Measurements from ENCODE around the gene RSPO4. TPM values are rescaled to one million over a fixed set of nuclear protein-coding genes. Genes with fewer than 3 reads are reported as not detected.

The RSPO4 gene
- total and polyA plus RNA-seq, 2 of the 8 experiments (the other 6 are each of a cell fraction or from before 2014, with no cell fraction given), result 3.4 to 6.4 TPM

DNA sequence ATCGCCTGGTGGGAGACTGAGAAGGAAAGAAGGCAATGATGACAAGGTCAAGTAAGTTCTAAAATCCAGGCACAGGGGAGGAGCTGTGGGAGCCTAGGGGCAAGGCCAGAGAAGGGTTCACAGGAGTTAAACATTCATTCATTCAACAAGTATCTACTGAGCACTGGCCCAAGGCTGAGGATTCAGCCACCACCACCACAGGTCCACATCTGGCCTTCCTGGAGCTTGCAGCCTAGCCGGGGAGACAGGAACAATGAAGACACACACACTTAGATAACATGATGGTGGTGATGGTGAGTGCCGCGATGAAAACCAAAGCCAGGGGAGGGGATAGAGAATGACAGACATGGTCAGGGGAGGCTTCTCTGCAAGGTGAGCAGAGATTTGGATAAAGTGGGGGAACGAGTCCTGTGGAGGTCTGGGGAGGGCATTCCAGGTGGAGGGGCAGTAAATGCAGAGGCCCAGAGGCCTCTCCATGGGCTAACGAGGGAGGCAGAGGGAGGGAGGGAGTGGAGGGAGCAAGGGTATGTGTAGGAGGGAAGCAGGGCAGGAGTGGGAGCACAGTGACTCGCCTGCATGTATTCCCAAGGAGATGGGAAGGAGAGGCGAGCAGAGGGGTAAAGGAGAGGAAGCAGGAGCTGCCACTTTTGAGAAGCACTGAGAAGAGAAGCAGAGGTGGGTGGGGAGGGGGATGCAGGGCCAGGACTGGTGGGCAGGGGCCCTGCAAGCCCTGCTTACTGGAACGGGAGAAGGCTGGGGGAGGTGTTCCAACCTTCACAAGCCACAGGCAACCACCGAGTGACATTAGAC is 10.5 kb upstream of the RSPO4 start (continued):
- no peak for TF ChIP-seq SP2 (IDR thresholded peaks at IDR 0.05; ENCODE audit: low read length)
- TF ChIP-seq, protein P1, sequence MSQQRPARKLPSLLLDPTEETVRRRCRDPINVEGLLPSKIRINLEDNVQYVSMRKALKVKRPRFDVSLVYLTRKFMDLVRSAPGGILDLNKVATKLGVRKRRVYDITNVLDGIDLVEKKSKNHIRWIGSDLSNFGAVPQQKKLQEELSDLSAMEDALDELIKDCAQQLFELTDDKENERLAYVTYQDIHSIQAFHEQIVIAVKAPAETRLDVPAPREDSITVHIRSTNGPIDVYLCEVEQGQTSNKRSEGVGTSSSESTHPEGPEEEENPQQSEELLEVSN (IDR thresholded peaks at IDR 0.05), result no peak
- TF ChIP-seq, protein P2, sequence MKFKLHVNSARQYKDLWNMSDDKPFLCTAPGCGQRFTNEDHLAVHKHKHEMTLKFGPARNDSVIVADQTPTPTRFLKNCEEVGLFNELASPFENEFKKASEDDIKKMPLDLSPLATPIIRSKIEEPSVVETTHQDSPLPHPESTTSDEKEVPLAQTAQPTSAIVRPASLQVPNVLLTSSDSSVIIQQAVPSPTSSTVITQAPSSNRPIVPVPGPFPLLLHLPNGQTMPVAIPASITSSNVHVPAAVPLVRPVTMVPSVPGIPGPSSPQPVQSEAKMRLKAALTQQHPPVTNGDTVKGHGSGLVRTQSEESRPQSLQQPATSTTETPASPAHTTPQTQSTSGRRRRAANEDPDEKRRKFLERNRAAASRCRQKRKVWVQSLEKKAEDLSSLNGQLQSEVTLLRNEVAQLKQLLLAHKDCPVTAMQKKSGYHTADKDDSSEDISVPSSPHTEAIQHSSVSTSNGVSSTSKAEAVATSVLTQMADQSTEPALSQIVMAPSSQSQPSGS (IDR thresholded peaks at IDR 0.05; ENCODE audit: low read length), result no peak

Measured in H1 (cell line).